ENCODE data around the gene MRRF.

Gene MRRF

GRCh38 chr9:122228191-122228567, 36.5 kb upstream of the MRRF start:
- no peak for DNase-seq (ENCODE audit: extremely low read depth in 1 of 2, low read depth in 1 of 2)

GRCh38 chr9:122228568-122229484, 35.9 kb upstream of the MRRF start, which contains the start of gene LHX6:
Gene LHX6, minus strand, starts transcription at chr9:122228957. Its CDS starts 217 bp downstream, at chr9:122228740.
- DNase-seq (ENCODE audit: extremely low read depth in 1 of 2, low read depth in 1 of 2): no peak

- DNase-seq (ENCODE audit: extremely low read depth in 1 of 2, low read depth in 1 of 2): no peak
Measured at GRCh38 chr9:122229485-122229837, 35.2 kb upstream of the MRRF start.

GRCh38 chr9:122232796-122233306, 31.8 kb upstream of the MRRF start:
- DNase-seq (ENCODE audit: extremely low read depth in 1 of 2, low read depth in 1 of 2): no peak

GRCh38 chr9:122234022-122234748, 30.5 kb upstream of the MRRF start:
- no peak for DNase-seq (ENCODE audit: extremely low read depth in 1 of 2, low read depth in 1 of 2)

GRCh38 chr9:122236681-122237080, 28.0 kb upstream of the MRRF start:
- DNase-seq (ENCODE audit: extremely low read depth in 1 of 2, low read depth in 1 of 2): no peak

GRCh38 chr9:122239722-122240121, 25.0 kb upstream of the MRRF start:
- DNase-seq (ENCODE audit: extremely low read depth in 1 of 2, low read depth in 1 of 2): no peak

GRCh38 chr9:122244349-122244748, 20.3 kb upstream of the MRRF start:
- DNase-seq (ENCODE audit: extremely low read depth in 1 of 2, low read depth in 1 of 2): no peak

- no peak for DNase-seq (ENCODE audit: extremely low read depth in 1 of 2, low read depth in 1 of 2)
Measured at GRCh38 chr9:122246666-122247065, 18.0 kb upstream of the MRRF start.

- DNase-seq (ENCODE audit: extremely low read depth in 1 of 2, low read depth in 1 of 2): no peak
Measured at GRCh38 chr9:122248448-122248865, 16.2 kb upstream of the MRRF start.

- no peak for DNase-seq (ENCODE audit: extremely low read depth in 1 of 2, low read depth in 1 of 2)
Measured at GRCh38 chr9:122251351-122251750, 13.3 kb upstream of the MRRF start.

- DNase-seq (ENCODE audit: extremely low read depth in 1 of 2, low read depth in 1 of 2): no peak
Measured at GRCh38 chr9:122252796-122253195, 11.9 kb upstream of the MRRF start.

- DNase-seq (ENCODE audit: extremely low read depth in 1 of 2, low read depth in 1 of 2): no peak
Measured at GRCh38 chr9:122254761-122255160, 9.9 kb upstream of the MRRF start.

- no peak for DNase-seq (ENCODE audit: extremely low read depth in 1 of 2, low read depth in 1 of 2)
Measured at GRCh38 chr9:122256206-122256605, 8.5 kb upstream of the MRRF start.

- DNase-seq (ENCODE audit: extremely low read depth in 1 of 2, low read depth in 1 of 2): no peak
Measured at GRCh38 chr9:122258886-122259415, 5.7 kb upstream of the MRRF start.

GRCh38 chr9:122261469-122261881, 3.2 kb upstream of the MRRF start:
- DNase-seq (ENCODE audit: extremely low read depth in 1 of 2, low read depth in 1 of 2): no peak

- DNase-seq (ENCODE audit: extremely low read depth in 1 of 2, low read depth in 1 of 2): no peak
Measured at GRCh38 chr9:122262073-122262472, 2.6 kb upstream of the MRRF start.

GRCh38 chr9:122263699-122264349, 858 bp upstream of the MRRF start:
- no peak for DNase-seq (ENCODE audit: extremely low read depth in 1 of 2, low read depth in 1 of 2)

- no peak for DNase-seq (ENCODE audit: extremely low read depth in 1 of 2, low read depth in 1 of 2)
Measured at GRCh38 chr9:122265149-122265915, 650 bp downstream of the MRRF start.

Measured in activated CD8-positive, alpha-beta memory T cell treated with anti-CD3 and anti-CD28 coated beads for 1 hour (primary cell).